HEK293 (cell line): ENCODE results near the gene FRMD4A.

ENCODE experiments used
- GLI4 ChIP-seq: fragments of 450-650 bp; formaldehyde crosslinking; IDR thresholded peaks from 2 replicates; pipeline ENCODE4 v1.5.1; 2016; ENCODE audit warnings: missing biosample characterization, missing genetic modification characterization
- GLIS1 ChIP-seq: fragments of 450-650 bp; formaldehyde crosslinking; IDR thresholded peaks from 2 replicates; pipeline ENCODE4 v1.5.1; 2016; ENCODE audit warnings: missing biosample characterization, missing genetic modification characterization
- SALL2 ChIP-seq: fragments of 450-650 bp; formaldehyde crosslinking; IDR thresholded peaks from 2 replicates; pipeline ENCODE4 v1.5.0; 2017; ENCODE audit warnings: missing biosample characterization, mild to moderate bottlenecking, missing genetic modification characterization, borderline replicate concordance
- TSHZ1 ChIP-seq: fragments of 450-650 bp; formaldehyde crosslinking; IDR thresholded peaks from 2 replicates; pipeline ENCODE4 v1.5.1; 2016; ENCODE audit warnings: missing biosample characterization, missing genetic modification characterization, borderline replicate concordance
- ZBTB11 ChIP-seq: fragments of 450-650 bp; formaldehyde crosslinking; conservative IDR thresholded peaks from 2 replicates; pipeline ENCODE4 v1.5.1; 2016; ENCODE audit warnings: low read depth, missing biosample characterization, missing genetic modification characterization
- ZBTB17 ChIP-seq: fragments of 450-650 bp; formaldehyde crosslinking; IDR thresholded peaks from 2 replicates; pipeline ENCODE4 v1.5.1; 2016; ENCODE audit warnings: missing biosample characterization, missing genetic modification characterization
- ZBTB20 ChIP-seq: fragments of 450-650 bp; formaldehyde crosslinking; IDR thresholded peaks from 2 replicates; pipeline ENCODE4 v1.5.1; 2016; ENCODE audit warnings: missing biosample characterization, missing genetic modification characterization
- ZBTB44 ChIP-seq: fragments of 450-650 bp; IDR thresholded peaks from 2 replicates; pipeline ENCODE4 v1.5.1; 2018; ENCODE audit warnings: missing biosample characterization, mild to moderate bottlenecking, missing genetic modification characterization
- ZBTB48 ChIP-seq: fragments of 450-650 bp; formaldehyde crosslinking; IDR thresholded peaks from 2 replicates; pipeline ENCODE4 v1.5.1; 2016; ENCODE audit warnings: missing biosample characterization, missing genetic modification characterization
- ZFP69B ChIP-seq: fragments of 450-650 bp; formaldehyde crosslinking; IDR thresholded peaks from 2 replicates; pipeline ENCODE4 v1.5.1; 2016; ENCODE audit warnings: missing biosample characterization, missing genetic modification characterization
- ZNF157 ChIP-seq: fragments of 450-650 bp; formaldehyde crosslinking; IDR thresholded peaks from 2 replicates; pipeline ENCODE4 v1.5.1; 2016; ENCODE audit warnings: missing biosample characterization, missing genetic modification characterization
- ZNF169 ChIP-seq: fragments of 450-650 bp; formaldehyde crosslinking; IDR thresholded peaks from 2 replicates; pipeline ENCODE4 v1.5.1; 2016; ENCODE audit warnings: missing biosample characterization, missing genetic modification characterization
- ZNF2 ChIP-seq: fragments of 450-650 bp; formaldehyde crosslinking; IDR thresholded peaks from 2 replicates; pipeline ENCODE4 v1.5.1; 2016; ENCODE audit warnings: missing biosample characterization, missing genetic modification characterization
- ZNF211 ChIP-seq: fragments of 450-650 bp; formaldehyde crosslinking; IDR thresholded peaks from 2 replicates; pipeline ENCODE4 v1.5.1; 2016; ENCODE audit warnings: low read depth, missing biosample characterization, missing genetic modification characterization
- ZNF214 ChIP-seq: fragments of 450-650 bp; formaldehyde crosslinking; IDR thresholded peaks from 2 replicates; pipeline ENCODE4 v1.5.1; 2017; ENCODE audit warnings: missing biosample characterization, mild to moderate bottlenecking, missing genetic modification characterization, borderline replicate concordance
- ZNF266 ChIP-seq: fragments of 450-650 bp; formaldehyde crosslinking; IDR thresholded peaks from 2 replicates; pipeline ENCODE4 v1.5.1; 2016; ENCODE audit warnings: missing biosample characterization, missing genetic modification characterization, low read depth
- ZNF366 ChIP-seq: fragments of 450-650 bp; formaldehyde crosslinking; conservative IDR thresholded peaks from 2 replicates; pipeline ENCODE4 v1.5.1; 2016; ENCODE audit warnings: missing biosample characterization, missing genetic modification characterization
- ZNF449 ChIP-seq: fragments of 450-650 bp; formaldehyde crosslinking; IDR thresholded peaks from 2 replicates; pipeline ENCODE4 v1.5.1; 2017; ENCODE audit warnings: missing biosample characterization, mild to moderate bottlenecking, missing genetic modification characterization, moderate library complexity
- ZNF501 ChIP-seq: fragments of 450-650 bp; formaldehyde crosslinking; IDR thresholded peaks from 2 replicates; pipeline ENCODE4 v1.5.1; 2016; ENCODE audit warnings: missing biosample characterization, missing genetic modification characterization
- ZNF529 ChIP-seq: fragments of 450-650 bp; formaldehyde crosslinking; IDR thresholded peaks from 2 replicates; pipeline ENCODE4 v1.5.1; 2017; ENCODE audit warnings: missing genetic modification characterization, missing biosample characterization; ENCODE audit not compliant: insufficient replicate concordance
- ZNF544 ChIP-seq: fragments of 450-650 bp; formaldehyde crosslinking; IDR thresholded peaks from 2 replicates; pipeline ENCODE4 v1.5.0; 2017; ENCODE audit warnings: missing biosample characterization, missing genetic modification characterization
- ZNF580 ChIP-seq: fragments of 450-650 bp; formaldehyde crosslinking; IDR thresholded peaks from 2 replicates; pipeline ENCODE4 v1.5.1; 2016; ENCODE audit warnings: missing biosample characterization, missing genetic modification characterization
- ZNF596 ChIP-seq: fragments of 450-650 bp; IDR thresholded peaks from 2 replicates; pipeline ENCODE4 v1.5.0; 2018; ENCODE audit warnings: missing biosample characterization, mild to moderate bottlenecking, missing genetic modification characterization, moderate library complexity
- ZNF610 ChIP-seq: fragments of 450-650 bp; formaldehyde crosslinking; IDR thresholded peaks from 2 replicates; pipeline ENCODE4 v1.5.1; 2016; ENCODE audit warnings: missing biosample characterization, missing genetic modification characterization, borderline replicate concordance
- ZNF660 ChIP-seq: fragments of 450-650 bp; IDR thresholded peaks from 2 replicates; pipeline ENCODE4 v1.5.1; 2018; ENCODE audit warnings: missing biosample characterization, mild to moderate bottlenecking, missing genetic modification characterization
- ZNF664 ChIP-seq: fragments of 450-650 bp; formaldehyde crosslinking; IDR thresholded peaks from 2 replicates; pipeline ENCODE4 v1.5.1; 2016; ENCODE audit warnings: missing biosample characterization, missing genetic modification characterization
- ZNF670 ChIP-seq: fragments of 450-650 bp; formaldehyde crosslinking; IDR thresholded peaks from 2 replicates; pipeline ENCODE4 v1.5.1; 2016; ENCODE audit warnings: missing biosample characterization, missing genetic modification characterization, low read depth
- ZNF692 ChIP-seq: fragments of 450-650 bp; formaldehyde crosslinking; IDR thresholded peaks from 2 replicates; pipeline ENCODE4 v1.5.1; 2016; ENCODE audit warnings: missing biosample characterization, missing genetic modification characterization
- ZNF777 ChIP-seq: fragments of 450-650 bp; formaldehyde crosslinking; IDR thresholded peaks from 2 replicates; pipeline ENCODE4 v1.5.1; 2017; ENCODE audit warnings: missing biosample characterization, missing genetic modification characterization, borderline replicate concordance

Gene FRMD4A

GRCh38 chr10:13758312-13758711 lies 572.4 kb downstream of the FRMD4A start (continued):
- 0 out of 2 replicates have a peak, but pooled peaks have one; percentile 31 for TF ChIP-seq ZNF664 (tag by site-specific recombination)
- no peak for TF ChIP-seq ZNF670
- no peak for TF ChIP-seq ZNF214 (tag by site-specific recombination)
- TF ChIP-seq GLIS1 (tag by site-specific recombination): no peak
- TF ChIP-seq ZBTB11 (tag by site-specific recombination): no peak
- TF ChIP-seq ZBTB17 (tag by site-specific recombination): 0 out of 2 replicates have a peak, but pooled peaks have one; percentile 37
- TF ChIP-seq ZNF692 (tag by site-specific recombination): peak; percentile 99
- TF ChIP-seq ZNF777: no peak
- TF ChIP-seq ZNF610 (tag by site-specific recombination): no peak
- no peak for TF ChIP-seq ZNF660 (tag by site-specific recombination)
- no peak for TF ChIP-seq ZNF580 (tag by site-specific recombination)
- TF ChIP-seq ZNF544 (tag by site-specific recombination): no peak
- TF ChIP-seq ZNF266 (tag by site-specific recombination): no peak
- peak; percentile 95 for TF ChIP-seq ZFP69B (tag by site-specific recombination)
- peak; percentile 63 for TF ChIP-seq ZBTB20
- no peak for TF ChIP-seq ZNF366
- no peak for TF ChIP-seq ZNF596 (tag by site-specific recombination)
- no peak for TF ChIP-seq ZNF449 (tag by site-specific recombination)
- no peak for TF ChIP-seq ZNF501 (tag by site-specific recombination)
- TF ChIP-seq GLI4: no peak
- TF ChIP-seq ZNF211 (tag by site-specific recombination): no peak
- peak; percentile 99 for TF ChIP-seq ZBTB44
- TF ChIP-seq ZBTB48 (tag by site-specific recombination): 0 out of 2 replicates have a peak, but pooled peaks have one; percentile 14
- no peak for TF ChIP-seq SALL2 (tag by site-specific recombination)
- no peak for TF ChIP-seq ZNF157 (tag by site-specific recombination)
- no peak for TF ChIP-seq ZNF169 (tag by site-specific recombination)
- no peak for TF ChIP-seq ZNF529
- no peak for TF ChIP-seq TSHZ1 (tag by site-specific recombination)
- TF ChIP-seq ZNF2: no peak
